Measurements from ENCODE around the gene FBN2. TPM values are rescaled to one million over a fixed set of nuclear protein-coding genes. Genes with fewer than 3 reads are reported as not detected.

FBN2 gene
- total and polyA plus RNA-seq, 9 of the 15 experiments (the other 6 are each of a cell fraction or from before 2014, with no cell fraction given): 0.01 to 0.09 TPM; not detected in 7

GRCh38 chr5:128470663-128471062 lies 67.4 kb downstream of the FBN2 start:
- H2AFZ ChIP-seq (ENCODE audit: low read depth, low read length): no peak overlapping the region
- ATAC-seq: no peak
- POLR2A ChIA-PET: no interaction called here

More at GRCh38 chr5:128470663-128471062, 67.4 kb downstream of the FBN2 start:
- no peaks in the 10 kb centered on the region for H3K79me2 ChIP-seq (ENCODE audit: control insufficient read depth, insufficient read depth, low read length)
- no peak for FAIRE-seq
- intact Hi-C loops (cut with micrococcal nuclease): no loop called here
- 0 out of 2 replicates have a peak, but pooled peaks cover 2% of the 10 kb centered on the region for H3K9me3 ChIP-seq (replicated peaks; ENCODE audit: control insufficient read depth, insufficient read depth, low read depth, low read length)
- no peaks in the 10 kb centered on the region for H4K20me1 ChIP-seq (replicated peaks; ENCODE audit: control insufficient read depth, insufficient read depth, low read length)
- DNase-seq (ENCODE audit: extremely low read depth in 1 of 4, low spot score in 3 of 4): no peak
- H3K9me1 ChIP-seq (ENCODE audit: control insufficient read depth, insufficient read depth, low read length): no peaks in the 10 kb centered on the region
- no peaks in the 10 kb centered on the region for H3K36me3 ChIP-seq (ENCODE audit: control insufficient read depth, insufficient read depth, low read length)
- H3K27ac ChIP-seq (ENCODE audit: extremely low read depth, low read depth, low read length): no peak overlapping the region
- CTCF ChIA-PET (ENCODE audit: low intra/inter-chr PET ratio): no interaction called here
- no peak overlapping the region for H3K4me2 ChIP-seq (ENCODE audit: insufficient read depth, low read length)
- no TSS peak for BruUV-seq (replicated peaks)
- no peaks in the 10 kb centered on the region for H3K4me1 ChIP-seq (replicated peaks in 1 of 2; ENCODE audit: control insufficient read depth in 2 of 2, insufficient read depth in 2 of 2, low read length in 2 of 2)
- TF ChIP-seq ZNF431 (CRISPR knock-in tag; IDR thresholded peaks at IDR 0.05): no peak
- TF ChIP-seq, protein P1, sequence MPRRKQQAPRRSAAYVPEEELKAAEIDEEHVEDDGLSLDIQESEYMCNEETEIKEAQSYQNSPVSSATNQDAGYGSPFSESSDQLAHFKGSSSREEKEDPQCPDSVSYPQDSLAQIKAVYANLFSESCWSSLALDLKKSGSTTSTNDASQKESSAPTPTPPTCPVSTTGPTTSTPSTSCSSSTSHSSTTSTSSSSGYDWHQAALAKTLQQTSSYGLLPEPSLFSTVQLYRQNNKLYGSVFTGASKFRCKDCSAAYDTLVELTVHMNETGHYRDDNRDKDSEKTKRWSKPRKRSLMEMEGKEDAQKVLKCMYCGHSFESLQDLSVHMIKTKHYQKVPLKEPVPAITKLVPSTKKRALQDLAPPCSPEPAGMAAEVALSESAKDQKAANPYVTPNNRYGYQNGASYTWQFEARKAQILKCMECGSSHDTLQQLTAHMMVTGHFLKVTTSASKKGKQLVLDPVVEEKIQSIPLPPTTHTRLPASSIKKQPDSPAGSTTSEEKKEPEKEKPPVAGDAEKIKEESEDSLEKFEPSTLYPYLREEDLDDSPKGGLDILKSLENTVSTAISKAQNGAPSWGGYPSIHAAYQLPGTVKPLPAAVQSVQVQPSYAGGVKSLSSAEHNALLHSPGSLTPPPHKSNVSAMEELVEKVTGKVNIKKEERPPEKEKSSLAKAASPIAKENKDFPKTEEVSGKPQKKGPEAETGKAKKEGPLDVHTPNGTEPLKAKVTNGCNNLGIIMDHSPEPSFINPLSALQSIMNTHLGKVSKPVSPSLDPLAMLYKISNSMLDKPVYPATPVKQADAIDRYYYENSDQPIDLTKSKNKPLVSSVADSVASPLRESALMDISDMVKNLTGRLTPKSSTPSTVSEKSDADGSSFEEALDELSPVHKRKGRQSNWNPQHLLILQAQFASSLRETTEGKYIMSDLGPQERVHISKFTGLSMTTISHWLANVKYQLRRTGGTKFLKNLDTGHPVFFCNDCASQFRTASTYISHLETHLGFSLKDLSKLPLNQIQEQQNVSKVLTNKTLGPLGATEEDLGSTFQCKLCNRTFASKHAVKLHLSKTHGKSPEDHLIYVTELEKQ (CRISPR knock-in tag; IDR thresholded peaks at IDR 0.05): no peak
- no peak for TF ChIP-seq ERF (CRISPR knock-in tag; IDR thresholded peaks at IDR 0.05)
- TF ChIP-seq MECOM (CRISPR knock-in tag; IDR thresholded peaks at IDR 0.05): no peak
- TF ChIP-seq ZNF165 (CRISPR knock-in tag; IDR thresholded peaks at IDR 0.05; ENCODE audit: borderline replicate concordance): no peak
- no peak for TF ChIP-seq ID3 (CRISPR knock-in tag; IDR thresholded peaks at IDR 0.05)
- no peak for TF ChIP-seq ID3 (tag; IDR thresholded peaks at IDR 0.05)
- TF ChIP-seq POLR2AphosphoS5 (IDR thresholded peaks at IDR 0.05; ENCODE audit: control insufficient read depth, insufficient read depth, low read depth, low read length): no peak
- TF ChIP-seq FOXA3 (CRISPR knock-in tag; conservative IDR thresholded peaks at IDR 0.05 in 1 of 2, IDR thresholded peaks at IDR 0.05 in 1 of 2): no peak
- TF ChIP-seq MLLT1 (IDR thresholded peaks at IDR 0.05): no peak
- in situ Hi-C loops (cut with MboI): no loop called here
- no peaks in the 10 kb centered on the region for H3K27me3 ChIP-seq (ENCODE audit: control insufficient read depth in 2 of 2, insufficient read depth in 2 of 2, low read length in 2 of 2)
- WGBS (ENCODE audit: insufficient coverage, low coverage, missing lambda C conversion rate): 4% methylated on average over 1 of the region's 1 CpG
- H3K9ac ChIP-seq (ENCODE audit: insufficient read depth in 1 of 2, low read depth in 2 of 2, low read length in 2 of 2): no peak overlapping the region
- H3K4me3 ChIP-seq: no peak overlapping the region
